A673 (cell line): ENCODE measurements around the gene EPS15.

Experiments used
- EZH2 ChIP-seq: fragments of 200-600 bp; sonication (generic); IDR thresholded peaks from 2 replicates; pipeline ENCODE4 v1.6.1; 2017; ENCODE audit warnings: borderline replicate concordance, low read depth, mild to moderate bottlenecking, mixed read lengths, antibody characterized with exemption, low read length; ENCODE audit not compliant: poor library complexity, severe bottlenecking
- TF ChIP-seq, protein P1 (sequence below): fragments of 300-800, 200-600 bp; sonication (generic); conservative IDR thresholded peaks from 2 replicates; pipeline ENCODE4 v1.5.1; 2017; ENCODE audit warnings: low read depth, mild to moderate bottlenecking, antibody characterized with exemption, low read length, moderate library complexity, mixed read lengths

DNA sequence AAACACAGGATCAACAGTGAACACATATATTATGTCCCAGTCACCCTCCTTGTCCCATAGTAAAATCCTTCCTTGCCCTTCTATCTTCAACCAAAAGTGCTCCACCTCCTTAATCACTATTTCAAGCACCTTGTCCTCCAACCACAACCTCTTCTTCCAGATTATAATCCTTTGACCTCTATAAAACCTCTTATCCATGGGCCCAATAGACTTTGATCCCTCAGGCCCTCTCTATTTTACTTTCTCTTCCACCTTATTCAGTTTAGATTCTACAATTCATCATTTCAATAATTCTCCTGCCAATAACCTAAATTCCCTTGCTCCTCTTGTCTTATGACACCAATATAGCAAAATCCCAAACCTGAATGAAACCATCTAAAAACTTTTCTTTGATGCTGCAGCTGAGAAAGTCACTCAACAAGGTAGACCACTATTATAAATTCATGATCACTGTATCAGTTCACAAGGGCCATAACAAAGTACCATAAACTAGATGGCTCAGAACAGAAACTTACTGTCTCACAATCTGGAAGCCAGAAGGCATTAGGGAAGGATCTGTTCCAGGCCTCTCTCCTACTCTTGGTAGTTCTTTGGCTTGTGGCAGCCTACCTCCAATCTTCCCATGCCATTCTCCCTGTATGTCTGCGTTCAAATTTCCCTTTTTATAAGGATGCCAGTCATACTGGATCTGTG, 24.8 kb downstream of the EPS15 start:
- TF ChIP-seq, protein P1, sequence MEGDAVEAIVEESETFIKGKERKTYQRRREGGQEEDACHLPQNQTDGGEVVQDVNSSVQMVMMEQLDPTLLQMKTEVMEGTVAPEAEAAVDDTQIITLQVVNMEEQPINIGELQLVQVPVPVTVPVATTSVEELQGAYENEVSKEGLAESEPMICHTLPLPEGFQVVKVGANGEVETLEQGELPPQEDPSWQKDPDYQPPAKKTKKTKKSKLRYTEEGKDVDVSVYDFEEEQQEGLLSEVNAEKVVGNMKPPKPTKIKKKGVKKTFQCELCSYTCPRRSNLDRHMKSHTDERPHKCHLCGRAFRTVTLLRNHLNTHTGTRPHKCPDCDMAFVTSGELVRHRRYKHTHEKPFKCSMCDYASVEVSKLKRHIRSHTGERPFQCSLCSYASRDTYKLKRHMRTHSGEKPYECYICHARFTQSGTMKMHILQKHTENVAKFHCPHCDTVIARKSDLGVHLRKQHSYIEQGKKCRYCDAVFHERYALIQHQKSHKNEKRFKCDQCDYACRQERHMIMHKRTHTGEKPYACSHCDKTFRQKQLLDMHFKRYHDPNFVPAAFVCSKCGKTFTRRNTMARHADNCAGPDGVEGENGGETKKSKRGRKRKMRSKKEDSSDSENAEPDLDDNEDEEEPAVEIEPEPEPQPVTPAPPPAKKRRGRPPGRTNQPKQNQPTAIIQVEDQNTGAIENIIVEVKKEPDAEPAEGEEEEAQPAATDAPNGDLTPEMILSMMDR: no peak
- no peak for TF ChIP-seq EZH2
